ACHN (cell line): ENCODE results near the gene ANXA2R.
"Not testable (repeated sequence)": the region's sequence is repeated elsewhere in the genome, so short reads cannot be mapped to it uniquely, and the experiment has no call there.

Experiments
- DNase-seq: peaks from one replicate; pipeline ENCODE4 v3.0.0-alpha.2; 2015
- in situ Hi-C: cut with HindIII; loops from 2 replicates; pipeline ENCODE4 v1.10.0; 2017; ENCODE audit warnings: low sequenced_read_pairs, low pct_ligation_motif_present, low pct_unique_long_range_greater_than_20kb

ANXA2R gene, protein sequence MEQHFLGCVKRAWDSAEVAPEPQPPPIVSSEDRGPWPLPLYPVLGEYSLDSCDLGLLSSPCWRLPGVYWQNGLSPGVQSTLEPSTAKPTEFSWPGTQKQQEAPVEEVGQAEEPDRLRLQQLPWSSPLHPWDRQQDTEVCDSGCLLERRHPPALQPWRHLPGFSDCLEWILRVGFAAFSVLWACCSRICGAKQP

GRCh38 chr5:43040287-43041098, at the start of gene ANXA2R:
Gene ANXA2R (minus strand): TSS chr5:43040319. CDS start chr5:43040046, 273 bp downstream.
- in situ Hi-C loops, result no loop called here
- peak; percentile 91 for DNase-seq

GRCh38 chr5:43086118-43086908, 46.2 kb upstream of the ANXA2R start:
- in situ Hi-C loops, DNase-seq: not testable (repeated sequence)

GRCh38 chr5:43085453-43085852, 45.3 kb upstream of the ANXA2R start:
- no peak for DNase-seq
- in situ Hi-C loops, result no loop called here

GRCh38 chr5:43084468-43084867, 44.3 kb upstream of the ANXA2R start:
- in situ Hi-C loops, DNase-seq: not testable (repeated sequence)

- DNase-seq, in situ Hi-C loops: not testable (repeated sequence)
These were observed 41.2 kb upstream of the ANXA2R start for GRCh38 chr5:43081345-43081744.

DNA sequence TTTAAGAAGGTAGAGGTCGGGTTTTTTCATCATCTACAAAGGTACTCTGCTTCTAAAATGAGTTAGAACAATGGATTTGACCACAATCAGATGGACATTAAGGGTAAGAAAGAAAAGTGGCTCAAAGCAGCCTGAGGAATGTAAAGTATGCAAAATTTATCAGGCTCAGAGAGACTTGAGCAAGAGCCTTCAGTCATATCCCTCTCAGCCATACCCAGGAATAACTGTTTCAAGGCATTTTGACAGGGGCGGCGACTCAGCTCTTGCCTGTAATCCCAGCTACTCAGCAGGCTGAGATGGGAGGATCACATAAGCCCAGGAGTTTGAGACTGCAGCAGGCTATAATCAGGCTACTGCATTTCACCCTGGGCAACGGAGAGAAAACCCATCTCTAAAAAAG, 38.8 kb upstream of the ANXA2R start:
- DNase-seq, result peak; percentile 44
- in situ Hi-C loops, result no loop called here

- in situ Hi-C loops, DNase-seq: not testable (repeated sequence)
These were observed 37.5 kb upstream of the ANXA2R start for GRCh38 chr5:43077446-43078191.

- in situ Hi-C loops, result no loop called here
- DNase-seq, result no peak
These were observed 35.5 kb upstream of the ANXA2R start for GRCh38 chr5:43075319-43076293.

DNA sequence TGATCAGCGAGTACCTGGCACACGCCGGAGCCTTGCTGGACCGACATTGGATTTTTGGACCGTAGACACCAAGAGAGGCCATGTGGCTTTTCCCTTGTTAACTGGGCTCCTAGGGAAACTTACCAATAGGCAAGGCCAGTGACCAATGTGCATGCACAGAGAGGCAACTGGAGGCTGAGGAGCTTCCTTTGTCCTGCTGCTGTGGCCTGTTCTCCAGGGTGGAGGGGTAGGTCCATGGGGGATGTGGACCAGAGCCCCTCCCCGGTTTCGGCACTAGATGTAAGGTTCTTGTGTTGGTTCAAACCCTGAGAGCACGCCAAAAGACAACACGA, 34.8 kb upstream of the ANXA2R start:
- in situ Hi-C loops, result no loop called here
- no peak for DNase-seq

- in situ Hi-C loops, result no loop called here
- peak; percentile 51 for DNase-seq
These were observed 33.8 kb upstream of the ANXA2R start for GRCh38 chr5:43073597-43074546.

DNA sequence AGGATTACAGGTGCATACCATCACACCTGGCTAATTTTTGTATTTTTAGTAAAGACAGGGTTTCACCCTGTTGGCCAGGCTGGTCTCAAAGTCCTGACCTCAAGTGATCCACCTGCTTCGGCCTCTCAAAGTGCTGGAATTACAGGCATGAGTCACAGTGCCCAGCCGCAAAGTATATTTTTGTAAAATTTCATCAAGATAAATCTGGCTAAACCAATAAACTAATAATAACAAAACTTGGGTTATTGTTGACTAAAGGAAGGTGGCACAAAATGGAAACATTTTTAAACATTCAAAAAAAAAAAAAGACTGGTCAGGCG, 29.2 kb upstream of the ANXA2R start:
- in situ Hi-C loops, DNase-seq: not testable (repeated sequence)

GRCh38 chr5:43068037-43068436, 27.9 kb upstream of the ANXA2R start:
- no peak for DNase-seq
- in situ Hi-C loops, result no loop called here

DNA sequence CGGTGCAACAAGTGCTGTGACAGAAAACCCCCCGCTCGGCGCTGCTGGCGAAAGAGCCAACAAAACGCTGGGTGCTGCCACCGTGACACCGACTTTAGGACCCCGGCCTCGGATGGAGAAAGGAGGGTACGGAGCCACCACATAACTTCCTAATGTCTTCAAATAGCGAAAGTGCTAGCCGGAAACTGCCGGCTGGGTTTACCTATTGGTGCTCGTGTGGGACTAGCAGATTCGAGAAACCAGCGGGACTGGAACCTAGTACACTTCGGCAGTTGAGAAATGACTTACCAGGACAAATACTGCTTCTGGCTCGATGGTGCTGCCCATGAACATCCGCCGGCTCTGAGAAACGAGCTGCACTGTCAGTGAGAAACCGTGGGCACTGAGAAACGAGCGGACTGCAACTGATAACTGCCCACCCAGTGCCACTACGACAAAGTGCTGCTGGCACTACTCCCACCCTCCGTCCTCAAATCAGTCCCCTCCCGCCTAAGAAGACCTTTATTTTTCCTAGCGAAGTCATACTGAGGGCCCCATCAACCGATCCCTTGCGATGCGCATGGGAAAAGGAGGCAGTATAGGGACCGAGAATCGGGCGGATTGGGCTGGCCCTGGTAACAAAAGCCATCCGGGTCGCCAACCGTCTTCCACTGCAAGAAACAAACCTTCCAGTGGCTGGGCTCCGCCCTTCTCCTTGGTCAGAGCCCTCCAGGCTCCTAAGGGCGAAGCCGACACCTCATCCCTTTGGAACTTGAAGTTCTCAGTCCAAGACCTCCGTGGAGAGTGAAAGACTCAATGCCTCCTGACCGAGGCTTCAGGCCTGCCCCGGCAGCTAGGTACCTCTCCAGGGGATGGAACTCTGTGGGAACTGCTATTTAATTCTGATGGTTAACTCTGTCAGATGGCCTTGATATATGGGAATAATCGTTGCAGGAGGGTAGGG, 27.0 kb upstream of the ANXA2R start:
- in situ Hi-C loops, result no loop called here
- DNase-seq, result peak; percentile 86

- in situ Hi-C loops, result no loop called here
- peak; percentile 55 for DNase-seq
These were observed 26.1 kb upstream of the ANXA2R start for GRCh38 chr5:43065948-43066798.

- in situ Hi-C loops, result no loop called here
- peak; percentile 63 for DNase-seq
These were observed 25.3 kb upstream of the ANXA2R start for GRCh38 chr5:43065387-43065947.
